Measurements from ENCODE around the gene HES5.
A peak's percentile ranks its signal among the peaks of the same experiment; 100 is the strongest.

HES5 gene

DNA sequence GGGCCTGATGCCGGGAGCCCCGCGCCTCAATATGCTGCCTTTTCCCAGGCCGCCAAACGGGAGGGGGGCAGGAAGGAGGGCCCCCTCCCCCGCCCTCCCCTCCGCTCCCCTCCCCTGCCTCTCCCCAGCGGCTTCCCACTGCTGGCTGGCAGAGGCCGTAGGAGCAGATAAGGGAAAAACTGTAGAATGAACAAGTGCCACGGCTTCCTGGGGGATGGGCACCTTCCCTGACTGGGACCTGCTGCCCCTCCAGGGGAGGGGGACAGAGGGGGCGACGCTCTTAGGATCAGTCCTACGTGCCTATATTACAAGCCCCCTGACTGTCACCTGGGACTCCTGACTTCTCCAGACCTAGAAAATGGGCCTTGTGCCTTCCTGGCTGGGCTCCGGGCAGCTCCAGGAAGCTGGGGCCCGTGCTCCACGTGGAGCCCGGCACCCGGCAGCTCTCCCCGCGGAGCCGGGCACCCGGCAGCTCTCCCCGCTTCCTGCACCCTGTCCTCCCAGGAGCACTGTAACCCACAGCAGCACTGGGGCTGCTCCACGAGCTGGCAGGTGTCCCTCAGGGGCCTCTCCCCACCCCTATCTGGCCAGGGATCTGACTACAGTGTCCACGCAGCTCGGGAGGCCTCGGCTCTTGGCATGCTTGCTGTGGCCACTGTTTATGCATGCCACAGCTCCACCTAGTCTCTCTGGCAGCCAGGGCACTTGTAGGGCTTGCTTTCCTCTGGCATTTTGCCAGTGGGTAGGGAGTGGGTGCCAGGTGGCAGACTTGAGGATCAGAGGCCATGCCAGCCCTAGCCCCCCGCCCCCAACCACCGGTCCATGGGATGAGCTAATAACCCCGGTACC is 674 bp upstream of the HES5 start:
- no peak for DNase-seq

DNA sequence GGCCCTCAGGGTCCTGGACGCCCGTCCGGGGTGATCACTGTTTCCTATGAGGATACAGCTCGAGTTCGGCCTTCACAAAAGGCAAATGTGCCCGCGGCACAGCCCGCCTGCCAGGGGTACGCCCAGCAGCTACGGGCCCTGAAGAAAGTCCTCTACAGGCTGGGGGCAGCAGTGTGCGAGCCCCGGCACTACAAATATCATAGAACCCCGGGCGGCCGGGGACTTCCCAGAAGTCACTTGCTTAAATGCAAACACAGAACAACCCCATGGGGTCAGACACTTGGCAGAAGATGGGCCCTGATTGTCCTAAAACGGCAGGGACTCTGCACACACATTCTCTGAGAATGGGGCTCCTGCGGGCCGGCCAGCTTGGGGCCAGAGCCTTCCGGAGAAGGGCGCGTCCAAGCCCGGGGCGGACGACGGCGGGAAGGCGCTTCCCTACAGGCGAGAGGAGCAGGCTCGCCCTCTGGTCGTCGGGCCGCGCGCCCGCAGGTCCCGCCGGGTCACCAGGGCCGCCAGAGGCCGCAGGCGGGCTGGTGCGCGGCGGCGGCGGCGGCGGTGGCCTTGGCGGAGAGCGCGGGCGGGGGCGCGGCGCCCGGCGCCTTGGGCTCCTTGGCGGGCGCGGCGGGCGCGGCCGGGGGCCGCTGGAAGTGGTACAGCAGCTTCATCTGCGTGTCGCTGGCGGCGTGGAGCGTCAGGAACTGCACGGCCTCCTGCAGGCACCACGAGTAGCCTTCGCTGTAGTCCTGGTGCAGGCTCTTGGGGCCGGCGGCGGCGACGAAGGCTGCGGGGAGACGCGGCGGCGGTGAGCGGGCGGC is 888 bp downstream of the HES5 start:
- DNase-seq: peak; percentile 38

DNA sequence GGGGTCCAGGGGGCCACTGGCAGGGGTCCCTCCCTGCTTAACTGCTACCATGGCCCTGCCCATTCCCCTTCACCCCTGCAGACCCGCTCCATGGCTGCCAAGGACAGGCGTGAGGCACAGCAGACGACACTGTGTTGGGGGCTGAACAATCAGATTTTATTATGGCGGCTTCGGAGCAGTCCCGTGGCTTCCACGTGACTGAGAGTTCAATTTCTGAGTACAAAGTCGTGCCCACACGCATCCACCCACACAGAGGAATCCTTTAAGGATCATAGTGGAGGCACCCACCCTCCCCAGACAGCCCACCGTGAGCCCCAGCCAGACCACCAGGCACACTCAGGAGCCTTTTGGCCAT is 1.5 kb downstream of the HES5 start:
- DNase-seq: no peak

DNA sequence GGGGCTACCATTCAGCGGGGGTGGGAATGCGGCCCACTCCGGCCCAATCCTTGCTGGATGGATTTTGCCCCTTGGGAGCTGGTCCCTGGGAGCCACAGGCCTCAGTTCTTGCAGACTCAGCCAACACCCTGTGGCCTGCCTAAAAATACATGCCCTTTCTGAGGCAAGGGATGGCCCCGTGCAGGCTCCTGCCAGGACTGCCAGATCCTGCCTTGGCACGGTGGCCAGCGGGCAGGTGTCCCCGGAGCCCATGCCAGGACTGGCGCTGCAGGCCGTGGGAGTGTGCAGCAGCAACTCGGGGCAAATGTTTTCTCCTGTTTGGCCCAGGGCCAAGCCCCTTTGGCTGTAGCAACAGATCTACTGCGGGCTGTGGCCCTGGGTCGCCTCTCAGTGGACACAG is 2.0 kb downstream of the HES5 start:
- DNase-seq: no peak

DNA sequence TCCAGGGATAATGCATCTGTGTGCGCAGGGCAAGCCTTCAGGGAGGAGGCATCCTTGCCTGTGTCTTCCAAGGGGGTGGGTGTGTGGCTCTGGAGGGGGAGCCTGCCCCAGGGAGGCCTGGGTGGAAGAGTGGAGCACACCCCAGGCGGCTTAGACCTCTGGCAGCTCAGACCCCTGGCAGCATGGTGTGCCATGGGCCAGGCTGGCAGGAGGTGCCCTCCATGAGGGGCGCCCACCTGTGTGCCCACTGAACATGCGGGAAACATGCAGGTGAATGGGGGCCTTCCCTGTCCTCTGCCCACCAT is 2.6 kb downstream of the HES5 start:
- no peak for DNase-seq

DNA sequence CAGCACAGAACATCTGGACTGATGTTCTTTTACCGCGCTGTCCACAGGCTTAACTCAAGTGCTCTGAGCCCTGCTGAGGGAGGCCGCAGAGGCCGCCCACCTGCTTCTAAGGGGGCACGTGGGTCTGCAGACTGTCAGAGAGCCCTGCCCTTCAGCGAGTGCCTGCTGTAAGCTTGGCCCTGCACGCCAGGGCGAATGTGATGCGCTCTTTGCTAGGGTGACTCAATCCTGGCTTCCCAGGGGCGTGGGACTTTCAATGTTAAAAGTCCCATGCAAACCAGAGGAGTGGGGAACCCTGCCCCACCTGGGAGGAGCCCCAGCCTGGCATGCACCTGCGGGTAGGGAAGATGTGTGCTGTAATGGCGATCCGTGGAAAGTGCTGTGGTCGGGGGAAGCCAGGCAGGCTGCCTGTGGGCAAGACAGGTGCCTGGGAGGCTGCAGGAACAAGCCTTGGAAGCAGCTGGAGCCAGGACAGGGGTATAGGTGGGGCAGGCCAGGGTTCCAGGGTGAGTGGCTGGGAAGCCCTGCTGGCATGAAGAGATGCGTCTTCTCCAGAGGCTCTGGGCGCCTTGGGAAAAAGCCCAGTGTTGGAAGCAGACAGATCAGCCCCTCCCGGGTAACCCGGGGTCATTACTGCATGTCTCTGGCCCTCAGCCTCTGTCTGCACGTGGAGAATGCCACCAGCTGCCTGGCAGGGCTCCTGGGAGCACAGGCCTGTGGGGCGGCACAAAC is 3.1 kb downstream of the HES5 start:
- DNase-seq: peak; percentile 44

DNA sequence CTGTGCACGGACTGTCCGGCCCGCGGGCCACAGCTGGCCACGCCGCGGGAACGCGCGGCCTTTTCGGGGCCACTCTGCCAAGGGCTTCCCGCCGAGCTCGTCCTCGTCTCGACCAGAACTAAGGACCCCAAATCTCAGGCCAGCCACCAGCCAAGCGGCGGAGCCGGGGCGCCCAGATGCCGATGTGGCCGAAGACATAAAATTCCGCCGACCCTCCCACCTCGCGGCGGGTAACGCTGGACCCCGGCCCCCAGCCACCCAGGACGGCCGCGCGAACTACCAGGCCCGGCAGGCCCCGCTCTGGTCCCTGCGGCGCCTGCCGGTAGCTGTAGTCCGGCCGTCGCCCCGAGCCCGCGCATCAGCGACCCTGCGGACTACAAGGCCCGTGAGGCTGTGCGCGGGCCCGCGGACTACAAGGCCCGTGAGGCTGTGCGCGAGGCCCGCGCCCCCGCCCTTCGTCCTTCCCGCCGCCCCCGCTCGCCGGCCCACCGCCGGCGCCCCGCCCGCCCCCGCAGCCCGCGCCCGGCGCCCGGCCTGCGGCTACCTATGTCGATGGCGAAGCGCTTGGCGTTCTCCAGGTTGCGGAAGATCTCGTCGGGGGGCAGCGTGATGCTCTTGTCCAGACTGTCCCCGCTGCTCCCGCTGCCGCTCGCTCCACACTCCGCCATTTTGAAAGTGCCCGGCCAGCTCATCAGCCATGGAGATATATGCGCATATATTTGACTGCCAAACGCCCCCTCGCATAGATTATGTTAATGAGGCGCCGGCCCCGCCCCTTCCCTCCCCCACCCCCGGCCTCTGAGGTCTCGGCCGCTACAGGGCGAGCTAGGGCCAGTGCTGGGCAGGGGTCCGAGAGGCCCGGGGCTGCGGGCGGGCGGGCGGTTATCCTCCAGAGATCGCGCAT is 3.9 kb downstream of the HES5 start, which contains the start of gene PANK4:
Gene PANK4 (minus strand): TSS at position 677 of the 904 bp plus-strand sequence. CDS start 9 bp downstream, at position 668.
- peak; percentile 77 for DNase-seq

DNA sequence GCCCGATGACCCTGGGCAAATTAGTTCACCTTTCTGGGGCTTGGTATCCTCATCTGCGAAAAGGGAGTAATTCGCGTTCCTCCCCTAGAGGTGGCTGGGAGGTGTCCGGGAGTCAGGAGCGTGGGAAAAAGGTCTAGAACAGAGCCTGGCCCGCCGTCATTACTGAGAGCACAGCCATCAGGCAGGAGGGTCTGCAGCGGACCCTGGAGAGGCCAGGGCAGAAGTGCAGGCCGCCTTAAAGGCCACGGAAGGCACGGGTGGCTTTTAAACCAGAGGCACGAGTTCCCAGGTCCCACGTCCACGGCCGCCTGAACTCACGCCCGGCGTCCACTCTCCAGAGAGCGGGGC is 4.5 kb downstream of the HES5 start:
- DNase-seq: no peak

DNA sequence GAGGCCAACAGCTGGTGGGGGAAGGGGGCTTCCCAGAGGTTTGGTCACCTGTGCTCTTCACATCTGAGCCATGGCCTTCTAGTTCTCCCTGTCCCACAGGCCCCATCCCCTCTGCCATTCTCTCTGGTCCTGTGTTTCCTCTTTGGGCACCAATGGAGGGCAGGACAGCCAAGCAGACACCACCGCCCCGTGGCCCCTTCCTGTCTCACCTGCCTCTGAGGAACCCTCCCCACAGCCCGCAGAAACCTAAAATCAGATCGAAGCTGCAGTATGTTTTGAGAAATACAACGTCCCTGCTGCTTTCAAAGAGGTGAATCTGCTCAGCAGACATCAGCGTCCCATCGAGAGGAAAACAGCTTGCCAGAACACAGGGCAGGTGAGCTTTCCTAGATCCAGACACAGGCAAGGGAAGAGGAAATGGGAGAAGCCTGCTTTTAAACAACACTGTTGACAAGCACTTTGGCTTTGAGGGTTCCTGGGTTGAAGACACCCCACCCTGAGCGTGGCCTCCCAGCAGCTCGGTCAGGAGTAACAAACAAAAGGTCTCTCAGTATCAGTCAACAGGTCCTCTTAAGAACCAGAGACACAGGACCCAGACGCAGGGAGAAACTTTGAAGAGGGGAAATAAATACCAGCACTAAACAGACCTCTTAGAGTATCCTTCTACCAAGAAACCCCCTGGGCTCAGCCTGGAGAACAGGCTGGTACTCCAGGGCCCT is 6.0 kb downstream of the HES5 start:
- DNase-seq: no peak

DNA sequence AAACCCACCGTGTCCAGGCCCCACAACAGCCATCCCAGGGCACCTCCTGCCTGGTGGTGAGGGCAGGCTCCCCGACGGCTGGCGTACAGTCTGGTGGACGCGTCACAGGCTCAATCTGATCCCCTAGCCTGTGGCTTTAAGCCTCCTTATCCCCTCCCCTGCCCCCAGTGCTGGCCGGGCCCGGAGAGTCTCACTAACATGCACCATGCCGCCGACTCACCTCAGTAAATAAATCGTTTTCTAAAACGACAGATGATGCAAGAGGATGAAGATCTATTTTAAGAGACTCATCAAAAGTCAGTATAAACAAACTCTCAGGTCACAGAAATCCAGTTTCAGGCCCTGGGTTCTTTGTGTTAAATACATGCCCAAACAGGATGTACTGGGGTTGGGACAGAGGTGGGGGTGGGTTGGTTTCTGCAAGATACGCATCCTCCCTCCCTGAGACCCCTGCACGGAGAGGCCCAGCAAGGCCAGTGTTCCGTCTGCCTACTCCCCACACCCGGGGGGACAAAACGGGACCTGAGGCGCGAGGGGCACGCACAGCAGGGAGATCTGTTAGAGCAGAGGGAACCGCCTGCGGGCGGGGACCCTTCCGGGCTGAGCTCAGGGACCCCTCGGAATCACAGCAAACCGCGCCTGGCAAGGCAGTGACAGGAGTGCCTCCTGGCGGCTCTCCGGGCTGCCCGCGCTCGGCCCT is 6.7 kb downstream of the HES5 start:
- DNase-seq: no peak

DNA sequence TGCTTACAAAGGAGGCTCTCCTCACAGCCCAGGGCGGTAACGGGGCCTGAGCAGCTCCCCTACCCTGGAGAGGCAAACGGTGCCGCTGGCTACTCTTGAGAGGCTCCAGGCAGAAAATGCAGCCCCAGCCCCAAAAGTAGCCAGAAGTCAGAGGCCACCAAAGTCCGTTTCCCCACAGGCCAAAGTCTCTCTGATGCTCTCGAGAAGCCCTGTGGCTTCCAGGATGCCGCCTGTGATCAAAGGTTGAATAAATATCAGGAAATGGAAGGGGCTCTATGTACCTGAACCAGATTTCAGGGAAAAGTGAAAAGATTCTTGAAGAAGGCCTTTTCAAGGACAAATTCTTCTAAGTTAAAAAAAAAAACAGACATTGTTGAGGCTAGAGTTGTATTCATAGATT is 7.8 kb downstream of the HES5 start:
- DNase-seq: no peak

DNA sequence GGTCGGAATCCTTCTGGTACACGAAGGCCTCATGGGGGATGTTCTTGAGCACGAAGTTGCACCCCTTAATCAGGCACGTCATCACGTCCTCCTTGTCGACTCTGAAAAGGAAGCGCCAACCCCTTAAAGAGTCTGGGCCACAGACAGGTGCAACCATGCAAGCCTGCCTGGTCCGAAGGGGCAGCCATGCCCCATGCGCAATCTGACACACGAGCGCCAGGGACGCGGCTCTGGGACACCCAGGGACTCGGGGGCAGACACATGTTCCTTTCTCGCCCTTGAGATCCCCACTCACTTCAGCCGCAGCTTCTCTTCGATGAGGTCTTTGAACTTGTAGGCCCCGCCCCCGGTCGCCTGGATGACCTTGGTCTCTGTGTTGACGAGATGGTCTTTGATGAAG is 9.3 kb downstream of the HES5 start:
- DNase-seq: no peak

DNA sequence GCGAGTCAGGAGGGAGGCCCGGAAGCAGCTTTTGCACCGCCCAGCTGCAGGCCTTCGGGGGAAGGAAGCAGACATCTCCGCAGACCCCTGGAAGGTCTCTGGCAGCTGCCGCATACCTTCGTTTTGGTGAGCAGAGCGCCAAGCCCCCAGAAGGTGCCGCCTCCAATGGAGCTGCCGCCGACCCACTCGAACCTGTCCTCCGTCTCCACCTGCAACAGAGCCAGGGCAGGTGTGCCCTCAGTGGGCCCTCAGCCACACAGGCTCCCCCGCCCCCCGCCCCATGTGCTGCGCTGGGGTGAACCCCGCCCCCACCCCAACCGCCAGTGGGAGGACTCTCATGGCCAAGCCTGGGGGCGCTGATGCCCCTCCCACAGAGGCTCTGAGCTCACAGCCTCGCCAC is 9.9 kb downstream of the HES5 start:
- no peak for DNase-seq

DNA sequence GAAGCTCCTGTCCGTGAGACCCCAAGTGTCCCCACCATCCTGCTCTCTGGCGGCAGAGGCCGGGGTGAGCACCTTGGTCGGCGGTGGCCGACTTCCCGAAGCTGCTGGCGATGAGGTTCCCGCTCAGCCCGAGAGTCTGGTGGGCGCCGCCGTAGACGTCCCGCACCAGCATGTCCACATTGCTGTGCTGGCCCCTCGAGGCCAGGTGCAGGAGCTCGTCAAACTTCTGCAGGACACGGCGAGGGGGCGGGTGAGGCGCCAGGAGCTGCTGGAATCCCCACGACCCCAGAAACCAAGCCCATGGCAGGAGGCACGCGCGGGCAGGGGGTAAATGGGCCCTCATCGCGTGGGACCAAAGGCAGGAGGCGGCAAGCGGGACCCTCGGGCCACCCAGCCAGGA is 10.3 kb downstream of the HES5 start:
- no peak for DNase-seq

DNA sequence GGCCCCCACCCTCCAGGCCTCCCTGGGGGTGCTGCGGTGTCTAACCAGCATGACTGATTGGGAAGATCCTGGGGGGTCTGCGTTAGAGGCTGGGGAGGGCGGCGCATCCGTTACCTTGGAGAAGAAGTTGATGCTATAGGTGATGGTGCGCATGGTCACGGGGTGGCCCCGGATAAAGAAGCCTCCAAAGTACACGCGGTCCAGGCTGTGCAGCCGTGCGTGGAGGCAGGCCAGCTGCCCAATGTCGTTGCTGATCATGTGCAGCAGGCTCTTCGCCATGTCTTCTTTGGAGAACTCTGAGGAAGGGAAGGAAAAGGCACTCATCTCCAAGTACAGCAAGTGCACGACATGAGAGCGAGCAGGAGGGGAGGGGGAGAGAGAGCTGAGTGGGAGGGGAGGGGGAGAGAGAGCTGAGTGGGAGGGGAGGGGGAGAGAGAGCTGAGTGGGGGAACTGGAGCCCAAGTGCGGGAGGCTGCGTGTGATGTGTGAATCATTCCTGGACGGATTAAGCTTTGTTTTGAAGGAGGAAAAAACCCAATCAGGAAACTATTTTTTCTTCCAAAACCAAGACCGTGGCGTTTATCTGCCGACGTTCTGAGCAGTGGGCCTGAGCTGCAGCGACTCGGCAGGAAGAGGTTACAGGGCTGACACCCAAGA is 10.9 kb downstream of the HES5 start:
- DNase-seq: no peak

DNA sequence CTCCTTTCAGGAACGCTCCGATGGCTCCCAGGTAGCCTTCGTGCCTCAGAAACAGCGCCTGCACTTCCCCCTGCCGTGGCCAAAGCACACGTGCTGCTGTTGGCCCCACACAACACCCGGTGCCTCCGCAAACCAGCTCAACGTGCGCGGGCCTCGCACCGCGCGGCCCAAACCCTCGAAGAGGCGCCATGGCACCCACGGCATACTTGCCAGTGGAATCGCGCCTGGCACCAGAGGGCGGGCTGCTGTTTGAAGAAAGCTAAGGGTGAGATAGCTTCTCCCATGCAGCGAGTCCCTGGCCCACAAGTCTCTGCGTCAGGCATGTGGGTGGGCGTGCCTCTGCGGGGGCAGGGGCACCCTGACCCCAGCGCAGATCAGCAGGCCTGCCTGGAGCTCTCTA is 11.5 kb downstream of the HES5 start:
- no peak for DNase-seq

DNA sequence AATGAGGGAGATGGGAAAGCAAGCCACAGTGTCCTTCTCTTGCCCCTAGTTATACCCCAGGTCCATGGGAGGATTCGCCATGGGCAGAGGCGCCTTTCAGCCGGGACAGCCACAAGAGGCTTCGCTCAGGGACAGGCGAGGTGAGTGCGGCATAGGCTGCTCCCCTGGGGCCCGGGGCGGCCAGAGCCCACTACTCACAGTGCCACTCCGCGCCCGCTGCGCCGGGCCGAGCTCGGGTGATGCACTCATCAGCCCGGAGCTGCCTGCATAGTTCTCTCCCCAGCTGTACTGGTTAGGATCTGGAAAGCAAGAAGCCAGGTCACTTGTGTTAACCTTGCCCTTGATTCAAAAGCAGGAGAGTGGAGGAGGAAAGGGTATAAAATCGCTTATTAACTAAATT is 12.1 kb downstream of the HES5 start:
- DNase-seq: no peak

DNA sequence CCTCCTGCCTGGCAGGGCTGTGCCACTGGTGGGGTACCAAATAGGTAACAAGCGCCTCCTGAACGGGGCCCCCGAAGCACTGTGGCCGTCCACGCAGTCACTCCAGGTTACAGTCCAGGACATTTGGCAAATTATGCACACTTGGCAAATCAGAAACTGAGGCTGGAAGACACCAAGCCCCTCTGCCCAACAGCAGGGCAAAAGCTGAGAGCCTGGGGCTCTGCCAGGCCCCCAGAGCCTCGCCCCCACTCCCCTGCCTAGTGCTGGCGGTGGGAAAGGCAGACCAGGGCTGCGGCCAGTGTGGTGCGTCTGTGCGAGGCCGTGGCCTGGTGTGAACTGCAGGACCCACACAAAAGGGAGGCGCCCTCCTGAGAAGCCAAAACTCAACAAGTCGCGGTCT is 13.1 kb downstream of the HES5 start:
- DNase-seq: no peak

DNA sequence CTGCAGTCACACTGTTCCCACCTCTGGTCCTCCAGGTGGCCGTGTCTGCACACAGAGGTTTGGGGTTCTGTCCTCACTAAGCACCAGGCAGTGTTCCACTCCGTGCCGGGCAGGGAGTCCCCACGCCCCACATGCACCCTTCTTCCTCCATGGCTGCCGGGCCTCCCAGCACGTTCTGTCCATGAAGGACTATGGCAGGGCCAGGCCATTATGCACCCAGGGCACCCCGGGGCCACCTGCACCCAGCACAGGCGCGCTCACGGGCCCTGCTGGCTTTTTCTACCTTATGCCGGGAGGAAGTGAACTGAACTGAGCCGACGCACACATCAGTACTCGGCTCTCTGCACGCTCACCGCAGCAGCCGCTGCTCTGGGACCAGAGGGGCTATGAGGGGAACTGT is 13.9 kb downstream of the HES5 start:
- no peak for DNase-seq

DNA sequence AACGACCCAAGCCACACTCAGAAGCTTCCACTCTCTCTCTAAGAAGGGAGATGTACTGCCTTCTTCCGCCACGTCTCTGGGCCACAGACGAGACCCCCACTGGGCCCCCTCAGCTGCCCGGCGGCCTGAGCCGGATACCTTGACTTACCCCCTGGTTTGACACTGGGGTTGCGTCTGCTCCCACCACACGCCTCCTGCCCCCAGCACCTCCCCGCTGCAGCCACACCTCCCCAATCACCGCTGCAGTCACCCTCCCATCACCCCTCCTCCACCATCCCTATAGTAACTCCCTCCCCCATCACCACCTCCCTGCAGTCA is 14.3 kb downstream of the HES5 start:
- no peak for DNase-seq

All from activated T-cell treated with anti-CD3 and anti-CD28 coated beads for 4 hours (primary cell).